Measurements from ENCODE around the gene MYO15A.

DNA sequence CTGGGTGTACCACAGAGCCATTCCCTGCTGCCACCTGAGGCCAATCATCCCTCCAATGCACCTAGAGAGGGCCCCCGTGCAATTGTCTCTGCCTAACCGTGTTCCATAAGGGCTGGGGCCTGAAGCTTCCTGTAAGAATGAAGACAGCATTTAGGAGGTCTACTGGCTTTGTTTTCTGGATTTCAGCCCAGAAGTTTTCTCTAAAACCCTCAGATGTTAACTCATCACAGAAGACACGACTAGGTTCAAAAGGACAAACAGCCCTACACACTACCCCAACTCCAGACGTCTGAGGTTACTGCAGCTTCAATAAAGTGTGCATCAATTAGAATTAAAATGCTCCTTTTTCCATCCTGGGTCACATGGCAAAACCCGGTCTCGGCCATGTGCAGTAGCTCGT lies 31.6 kb upstream of the MYO15A start:
- no peak for TF ChIP-seq POLR2AphosphoS5 (IDR thresholded peaks at IDR 0.05; ENCODE audit: low read depth, low read length)
- TF ChIP-seq, protein P1, sequence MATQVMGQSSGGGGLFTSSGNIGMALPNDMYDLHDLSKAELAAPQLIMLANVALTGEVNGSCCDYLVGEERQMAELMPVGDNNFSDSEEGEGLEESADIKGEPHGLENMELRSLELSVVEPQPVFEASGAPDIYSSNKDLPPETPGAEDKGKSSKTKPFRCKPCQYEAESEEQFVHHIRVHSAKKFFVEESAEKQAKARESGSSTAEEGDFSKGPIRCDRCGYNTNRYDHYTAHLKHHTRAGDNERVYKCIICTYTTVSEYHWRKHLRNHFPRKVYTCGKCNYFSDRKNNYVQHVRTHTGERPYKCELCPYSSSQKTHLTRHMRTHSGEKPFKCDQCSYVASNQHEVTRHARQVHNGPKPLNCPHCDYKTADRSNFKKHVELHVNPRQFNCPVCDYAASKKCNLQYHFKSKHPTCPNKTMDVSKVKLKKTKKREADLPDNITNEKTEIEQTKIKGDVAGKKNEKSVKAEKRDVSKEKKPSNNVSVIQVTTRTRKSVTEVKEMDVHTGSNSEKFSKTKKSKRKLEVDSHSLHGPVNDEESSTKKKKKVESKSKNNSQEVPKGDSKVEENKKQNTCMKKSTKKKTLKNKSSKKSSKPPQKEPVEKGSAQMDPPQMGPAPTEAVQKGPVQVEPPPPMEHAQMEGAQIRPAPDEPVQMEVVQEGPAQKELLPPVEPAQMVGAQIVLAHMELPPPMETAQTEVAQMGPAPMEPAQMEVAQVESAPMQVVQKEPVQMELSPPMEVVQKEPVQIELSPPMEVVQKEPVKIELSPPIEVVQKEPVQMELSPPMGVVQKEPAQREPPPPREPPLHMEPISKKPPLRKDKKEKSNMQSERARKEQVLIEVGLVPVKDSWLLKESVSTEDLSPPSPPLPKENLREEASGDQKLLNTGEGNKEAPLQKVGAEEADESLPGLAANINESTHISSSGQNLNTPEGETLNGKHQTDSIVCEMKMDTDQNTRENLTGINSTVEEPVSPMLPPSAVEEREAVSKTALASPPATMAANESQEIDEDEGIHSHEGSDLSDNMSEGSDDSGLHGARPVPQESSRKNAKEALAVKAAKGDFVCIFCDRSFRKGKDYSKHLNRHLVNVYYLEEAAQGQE (IDR thresholded peaks at IDR 0.05; ENCODE audit: insufficient read depth in 1 of 2, low read depth in 2 of 2, low read length in 2 of 2) = no peak
- no peak for TF ChIP-seq TAF1 (IDR thresholded peaks at IDR 0.05; ENCODE audit: borderline replicate concordance, insufficient read depth, low read length)
- no peak for TF ChIP-seq SIN3A (IDR thresholded peaks at IDR 0.05; ENCODE audit: borderline replicate concordance, insufficient read depth, low read length)

All from PFSK-1 (cell line).